GM19025 (cell line): ENCODE results near the gene ACTG1.

Experiments used
- ATAC-seq: cut with Tn5 transposase; IDR thresholded peaks from one replicate; pipeline ENCODE4 v1.9.1; 2021; ENCODE audit warnings: mild to moderate bottlenecking, low read depth, moderate library complexity; ENCODE audit not compliant: unreplicated experiment

ACTG1 gene

GRCh38 chr17:81545160-81545949, 32.8 kb upstream of the ACTG1 start:
- no peak for ATAC-seq

GRCh38 chr17:81544281-81544974, 31.8 kb upstream of the ACTG1 start:
- ATAC-seq = no peak

- no peak for ATAC-seq
These were observed 31.2 kb upstream of the ACTG1 start for GRCh38 chr17:81543756-81544155.

GRCh38 chr17:81543339-81543675, 30.7 kb upstream of the ACTG1 start:
- no peak for ATAC-seq

GRCh38 chr17:81542431-81543338, 30.1 kb upstream of the ACTG1 start:
- ATAC-seq = no peak

- ATAC-seq = no peak
These were observed 28.5 kb upstream of the ACTG1 start for GRCh38 chr17:81541123-81541522.

GRCh38 chr17:81540676-81541027, 28.1 kb upstream of the ACTG1 start:
- ATAC-seq = no peak

- no peak for ATAC-seq
These were observed 27.5 kb upstream of the ACTG1 start for GRCh38 chr17:81539961-81540675.

GRCh38 chr17:81539571-81539900, 26.9 kb upstream of the ACTG1 start:
- ATAC-seq = no peak

GRCh38 chr17:81538651-81539570, 26.3 kb upstream of the ACTG1 start:
- ATAC-seq = no peak

- ATAC-seq = no peak
These were observed 25.4 kb upstream of the ACTG1 start for GRCh38 chr17:81537856-81538555.

GRCh38 chr17:81537343-81537855, 24.8 kb upstream of the ACTG1 start:
- ATAC-seq = no peak

- ATAC-seq = no peak
These were observed 24.0 kb upstream of the ACTG1 start for GRCh38 chr17:81536299-81537290.

GRCh38 chr17:81535480-81536298, 23.1 kb upstream of the ACTG1 start:
- ATAC-seq = no peak

GRCh38 chr17:81535007-81535328, 22.4 kb upstream of the ACTG1 start:
- ATAC-seq = no peak

- no peak for ATAC-seq
These were observed 21.8 kb upstream of the ACTG1 start for GRCh38 chr17:81534157-81535006.
